Measurements from ENCODE around the gene STAB1. TPM values are rescaled to one million over a fixed set of nuclear protein-coding genes. Genes with fewer than 3 reads are reported as not detected.

The STAB1 gene
- total and polyA plus RNA-seq, 2 of the 8 experiments (the other 6 are each of a cell fraction or from before 2014, with no cell fraction given) = 1.0 to 1.9 TPM

GRCh38 chr3:52454938-52455282, 40.2 kb upstream of the STAB1 start:
- Histone ChIP-seq H2AFZ (ENCODE audit: low read length) (peak overlapping the region; percentile 19), H2BK120ac (replicated peaks; ENCODE audit: low read depth, low read length) (peak overlapping the region; percentile 38), H2BK5ac (ENCODE audit: low read depth, low read length) (peak overlapping the region; percentile 67; the same call in 1 of the 2 replicates), H3K36me3 (ENCODE audit: control insufficient read depth in 2 of 4, insufficient read depth in 4 of 4, low read length in 3 of 4) (peaks cover 12 to 19% (median 13%) of the 10 kb centered on the region in 4 experiments), H3K79me2 (ENCODE audit: control insufficient read depth in 1 of 2, insufficient read depth in 2 of 2, low read length in 2 of 2) (peaks cover 0 to 22% of the 10 kb centered on the region in 2 experiments; a peak in 2 of 4 replicates), H3K4me1 (replicated peaks in 1 of 4; ENCODE audit: control insufficient read depth in 3 of 4, insufficient read depth in 4 of 4, low read length in 3 of 4) (peaks cover 0 to 30% (median 13%) of the 10 kb centered on the region in 4 experiments; a peak in 6 of 7 replicates), H2BK12ac (ENCODE audit: low read depth, low read length) (peak overlapping the region; percentile 40), H3K4ac (replicated peaks; ENCODE audit: insufficient read length, low read depth, low read length) (peak overlapping the region; percentile 96), H2BK15ac (ENCODE audit: low read length) (no peak overlapping the region), H3K79me1 (ENCODE audit: low read depth, low read length) (no peaks in the 10 kb centered on the region; the same call in 1 of the 2 replicates), H3K23me2 (ENCODE audit: low read depth, low read length) (peaks cover 8% of the 10 kb centered on the region), H3K56ac (replicated peaks; ENCODE audit: insufficient read length, low read depth, low read length) (no peak overlapping the region), H3K9ac (replicated peaks in 1 of 4; ENCODE audit: extremely low read depth in 1 of 4, low read depth in 3 of 4, low read length in 3 of 4) (no peak overlapping the region; a peak in 1 of 7 replicates), H3K14ac (ENCODE audit: insufficient read length) (no peak overlapping the region), H3K18ac (ENCODE audit: extremely low read depth, low read length) (peak overlapping the region; percentile 42), H4K20me1 (replicated peaks in 1 of 2; ENCODE audit: control insufficient read depth in 1 of 2, insufficient read depth in 2 of 2, low read length in 2 of 2) (no peaks in the 10 kb centered on the region), H3K27ac (ENCODE audit: low read depth, low read length) (peak overlapping the region; percentile 1; the same call in 1 of the 2 replicates), H4K8ac (ENCODE audit: extremely low read depth, insufficient read depth, low read length) (no peak overlapping the region), H2BK20ac (ENCODE audit: low read length) (0 out of 2 replicates have a peak overlapping the region, but pooled peaks have one; percentile 80), H3K4me2 (ENCODE audit: insufficient read depth in 1 of 2, low read depth in 2 of 2, low read length in 2 of 2) (peak overlapping the region; percentile 66 to 95), H4K91ac (replicated peaks; ENCODE audit: insufficient read length, low read length) (peak overlapping the region; percentile 75), H3K9me3 (ENCODE audit: insufficient read depth in 2 of 2, low read depth in 1 of 2, low read length in 1 of 2) (no peaks in the 10 kb centered on the region), H3K27me3 (replicated peaks in 1 of 4; ENCODE audit: control insufficient read depth in 3 of 4, extremely low read depth in 1 of 4, insufficient read depth in 3 of 4, low read length in 3 of 4) (no peaks in the 10 kb centered on the region), H2AK5ac (ENCODE audit: low read depth, low read length) (peak overlapping the region; percentile 11; the same call in 1 of the 2 replicates), H3K23ac (ENCODE audit: insufficient read length) (no peak overlapping the region), H3K4me3 (ENCODE audit: extremely low read depth in 1 of 4, insufficient read depth in 2 of 4, low read depth in 3 of 4, low read length in 4 of 4) (peak overlapping the region in 3 of 4 experiments; percentile 3 to 98 (median 34); a peak in 7 of 8 replicates), H4K5ac (ENCODE audit: insufficient read length, low read depth, low read length) (peak overlapping the region; percentile 5)
- DNase-seq (ENCODE audit: low read depth in 1 of 2, low spot score in 2 of 2) (no peak), FAIRE-seq (no peak)
- POLR2A ChIA-PET (ENCODE audit: partially characterized antibody) = no interaction called here
- 89% methylated on average over 11 of the region's 11 CpGs; no CpG with 5 or more reads in 1 of the 2 experiments for WGBS, 2 experiments (ENCODE audit: extremely low coverage in 1 of 2, insufficient coverage in 1 of 2, insufficient read length in 1 of 2, insufficient replicate concordance in 2 of 2, low coverage in 1 of 2, low lambda C conversion rate in 2 of 2, missing lambda C conversion rate in 1 of 2)
- CTCF ChIA-PET (ENCODE audit: partially characterized antibody) = interaction anchor here (1.3 to 12.8 kb wide), 3 partner anchors 42 to 235 kb away, joined by 3 to 109 read pairs (median 5); no protein-coding TSS in a partner anchor
- TF ChIP-seq SAP30 (IDR thresholded peaks at IDR 0.05; ENCODE audit: insufficient read depth, insufficient replicate concordance, low read length) = no peak
- TF ChIP-seq HDAC2 (IDR thresholded peaks at IDR 0.05; ENCODE audit: borderline replicate concordance in 1 of 2, low read depth in 2 of 2, low read length in 2 of 2) = no peak
- TF ChIP-seq RFX5 (IDR thresholded peaks at IDR 0.05; ENCODE audit: borderline replicate concordance, low read depth, low read length) = no peak
- TF ChIP-seq POLR2AphosphoS5 (IDR thresholded peaks at IDR 0.05; ENCODE audit: low read depth, low read length) = no peak
- TF ChIP-seq CTBP2 (IDR thresholded peaks at IDR 0.05; ENCODE audit: borderline replicate concordance, insufficient read depth, insufficient read length, low read length) = no peak
- TF ChIP-seq PHF8 (conservative IDR thresholded peaks at IDR 0.05; ENCODE audit: low read depth, low read length) = no peak
- no peak for TF ChIP-seq SIRT6 (IDR thresholded peaks at IDR 0.05; ENCODE audit: low read length)
- TF ChIP-seq CHD2 (IDR thresholded peaks at IDR 0.05; ENCODE audit: low read length) = no peak
- no peak for TF ChIP-seq CREB1 (IDR thresholded peaks at IDR 0.05)
